ENCODE results near the gene BTRC.
"Not testable (repeated sequence)": the region's sequence is repeated elsewhere in the genome, so short reads cannot be mapped to it uniquely, and the experiment has no call there.

Gene BTRC

DNA sequence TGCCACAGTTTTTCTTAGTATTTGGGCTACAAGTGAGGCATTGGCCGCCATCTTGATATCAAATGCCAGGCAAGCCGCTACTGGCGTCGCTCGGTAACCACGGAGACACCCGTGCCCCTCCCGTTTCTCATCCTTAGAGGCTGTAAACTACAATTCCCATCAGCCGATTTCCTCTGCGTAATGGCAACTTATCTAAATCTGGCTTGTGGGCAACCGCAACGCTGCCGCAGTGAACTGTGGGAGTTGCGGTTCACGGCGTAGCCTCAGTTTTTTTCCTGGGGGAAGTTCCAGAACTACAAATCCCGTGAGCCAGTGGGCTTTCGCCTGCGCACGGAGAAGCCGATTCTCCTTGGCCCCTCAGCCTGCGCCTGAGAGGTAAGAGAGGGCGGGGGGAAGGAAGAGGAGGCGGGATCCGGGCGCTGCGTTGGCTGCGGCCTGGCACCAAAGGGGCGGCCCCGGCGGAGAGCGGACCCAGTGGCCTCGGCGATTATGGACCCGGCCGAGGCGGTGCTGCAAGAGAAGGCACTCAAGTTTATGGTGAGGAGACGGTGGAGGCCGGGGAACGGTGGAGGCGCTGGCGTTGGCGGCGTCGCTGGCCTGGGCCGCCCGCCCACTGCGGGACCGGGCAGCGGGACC, at the start of gene BTRC:
Gene BTRC (plus strand): TSS at position 474 of the 636 bp plus-strand sequence. CDS start 16 bp downstream, at position 490.
- peak; percentile 98 for DNase-seq

DNA sequence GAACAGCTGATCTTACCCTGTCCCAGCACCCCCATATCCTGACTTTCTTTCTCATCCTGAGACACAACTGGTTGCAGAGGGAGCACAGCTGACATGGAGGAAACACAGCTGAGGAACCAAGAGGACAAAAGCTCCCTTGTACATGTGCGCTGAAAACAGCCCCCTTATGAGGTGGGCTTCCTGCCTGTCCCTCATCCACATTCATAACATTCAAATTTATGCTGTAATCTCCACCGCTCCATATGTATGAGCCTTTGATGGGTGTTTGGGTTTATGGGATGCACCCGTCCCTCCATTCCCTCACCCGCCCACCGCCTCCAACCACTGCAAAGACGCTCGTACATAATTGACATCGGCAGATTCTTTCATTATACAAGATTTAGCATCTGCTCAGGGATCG, 49.6 kb upstream of the BTRC start:
- no peak for DNase-seq

DNA sequence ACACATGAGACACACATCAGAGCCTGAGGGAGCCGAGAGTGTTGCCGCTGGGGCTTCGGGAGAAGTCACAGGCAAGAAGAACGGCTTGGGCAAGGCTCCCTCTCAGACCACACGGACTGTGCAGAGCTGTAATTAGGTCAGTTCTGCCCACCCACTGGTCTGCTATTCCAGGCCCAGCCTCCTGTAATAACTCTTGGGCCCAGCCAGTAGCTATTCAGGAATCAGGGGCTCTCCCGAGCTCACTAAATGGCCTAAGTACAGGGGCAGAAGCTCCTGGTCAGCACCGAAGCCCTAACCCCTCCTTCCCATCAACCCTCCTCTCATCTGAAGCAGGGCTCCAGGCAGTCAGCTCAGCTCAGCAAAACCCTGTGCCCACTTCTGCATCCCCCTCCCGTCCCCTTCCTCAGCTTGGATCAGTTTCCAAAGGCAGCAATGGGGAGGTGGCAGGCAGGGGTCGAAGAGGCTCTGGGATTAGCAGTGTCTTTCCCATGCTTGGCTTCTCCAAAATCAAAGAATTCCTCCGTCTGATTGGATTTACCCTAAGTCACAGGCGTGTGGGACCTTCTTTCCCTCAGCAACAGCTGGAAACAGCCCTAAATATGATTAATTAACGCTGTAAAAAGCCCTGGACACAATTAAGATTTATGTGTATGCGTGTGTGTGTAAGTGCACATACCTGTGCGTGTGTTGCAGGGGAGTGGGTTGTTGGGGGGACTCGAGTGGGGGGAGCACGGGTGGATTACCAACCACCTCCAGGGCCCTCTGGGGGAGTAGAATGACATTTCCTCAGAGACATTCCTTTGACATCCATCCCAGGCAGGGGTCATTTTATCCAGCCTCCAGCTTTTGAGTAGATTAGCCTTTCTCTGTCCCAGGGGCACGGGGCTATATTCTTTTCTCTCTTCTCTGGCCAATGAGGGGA, 48.4 kb upstream of the BTRC start:
- no peak for DNase-seq

DNA sequence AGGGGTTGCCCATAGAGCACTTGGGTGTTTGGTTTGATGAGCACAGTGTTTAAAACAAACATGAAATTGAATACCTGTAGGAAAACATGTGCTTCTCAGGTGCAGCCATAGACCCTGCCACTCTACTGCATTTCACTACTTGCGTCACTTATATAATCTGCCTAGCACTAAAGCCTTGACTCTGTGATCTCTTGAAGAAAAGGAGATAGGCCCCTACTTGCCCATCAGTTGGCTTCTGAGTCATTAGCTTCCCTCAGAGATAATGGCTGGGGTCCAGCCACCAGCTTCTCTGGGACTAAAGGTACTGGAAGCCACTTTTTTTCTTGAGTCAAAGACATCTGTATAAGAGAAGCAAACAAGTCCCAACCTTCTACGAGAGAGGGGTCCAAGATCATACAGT, 45.9 kb upstream of the BTRC start:
- DNase-seq = no peak

DNA sequence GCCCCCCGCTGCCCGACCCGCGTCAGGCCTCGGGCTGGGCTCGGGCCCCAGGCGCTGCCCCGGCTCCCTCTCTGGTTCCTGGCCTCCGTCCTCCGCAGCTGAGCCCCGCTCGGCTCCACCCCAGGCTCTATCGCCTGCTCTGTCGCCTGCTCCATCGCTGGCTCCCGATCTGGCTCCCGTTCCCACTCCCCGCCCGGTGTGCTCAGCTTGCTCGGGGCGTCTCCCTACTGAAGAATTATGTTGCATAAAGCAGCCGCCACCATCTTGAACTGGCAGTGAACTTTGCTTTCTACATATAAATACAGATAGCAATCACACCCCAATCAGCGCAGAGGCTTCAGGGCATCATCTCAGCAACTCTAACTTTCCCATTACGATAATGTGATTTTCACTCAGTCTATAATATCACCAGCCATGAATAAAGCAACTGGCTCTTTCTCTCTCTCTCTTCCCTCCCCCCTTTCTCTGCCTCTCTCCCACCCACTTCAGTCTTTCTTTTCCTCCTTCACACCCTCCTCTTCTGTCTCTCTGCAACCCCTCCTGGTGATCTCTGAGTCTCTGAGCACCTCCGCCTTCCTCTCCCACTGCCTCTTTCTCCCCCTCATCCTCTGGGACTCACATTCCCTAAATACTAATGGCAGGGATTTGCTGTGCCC, 43.3 kb upstream of the BTRC start:
- no peak for DNase-seq

DNA sequence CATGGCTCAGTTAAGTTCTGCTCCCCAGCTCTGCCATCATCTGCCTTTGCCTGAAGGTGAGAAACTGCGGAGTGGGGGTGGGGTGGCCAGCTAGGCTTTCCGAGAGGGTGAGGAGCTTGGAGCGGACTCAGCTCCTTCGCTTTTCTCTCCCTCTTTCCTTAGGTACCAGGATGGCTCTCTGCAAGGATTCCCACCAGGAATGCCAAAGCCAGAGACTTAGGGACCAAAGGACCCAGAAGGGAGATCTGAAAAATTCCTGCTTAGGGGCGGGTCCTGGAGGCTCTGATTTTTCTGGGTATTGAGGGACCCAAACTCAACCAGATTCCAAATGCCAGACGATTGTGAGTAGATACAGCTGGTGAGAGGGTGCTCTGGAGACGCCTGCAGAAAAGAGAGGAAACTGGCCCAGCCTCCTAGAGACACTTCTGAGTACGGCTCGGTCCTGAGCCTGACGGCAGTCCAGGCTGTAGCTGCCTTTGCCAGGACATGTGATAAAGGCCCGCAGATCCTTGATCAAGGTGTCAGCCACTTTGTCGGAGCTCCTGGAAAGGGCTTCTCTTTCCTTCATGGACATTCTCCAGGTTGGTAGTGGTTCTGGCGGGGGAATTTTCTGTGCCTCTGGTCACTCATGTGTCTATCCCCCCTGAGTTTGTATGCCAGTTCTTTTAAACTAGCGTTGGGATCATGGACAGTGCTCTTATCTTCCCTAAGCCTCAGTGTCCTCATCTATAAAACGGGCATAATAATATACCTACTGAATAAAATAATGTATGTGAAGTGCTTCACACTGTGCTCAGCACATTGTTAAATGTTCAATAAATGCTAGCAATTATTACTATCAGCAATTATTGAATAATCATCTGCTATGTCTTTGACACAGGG, 42.5 kb upstream of the BTRC start:
- no peak for DNase-seq

DNA sequence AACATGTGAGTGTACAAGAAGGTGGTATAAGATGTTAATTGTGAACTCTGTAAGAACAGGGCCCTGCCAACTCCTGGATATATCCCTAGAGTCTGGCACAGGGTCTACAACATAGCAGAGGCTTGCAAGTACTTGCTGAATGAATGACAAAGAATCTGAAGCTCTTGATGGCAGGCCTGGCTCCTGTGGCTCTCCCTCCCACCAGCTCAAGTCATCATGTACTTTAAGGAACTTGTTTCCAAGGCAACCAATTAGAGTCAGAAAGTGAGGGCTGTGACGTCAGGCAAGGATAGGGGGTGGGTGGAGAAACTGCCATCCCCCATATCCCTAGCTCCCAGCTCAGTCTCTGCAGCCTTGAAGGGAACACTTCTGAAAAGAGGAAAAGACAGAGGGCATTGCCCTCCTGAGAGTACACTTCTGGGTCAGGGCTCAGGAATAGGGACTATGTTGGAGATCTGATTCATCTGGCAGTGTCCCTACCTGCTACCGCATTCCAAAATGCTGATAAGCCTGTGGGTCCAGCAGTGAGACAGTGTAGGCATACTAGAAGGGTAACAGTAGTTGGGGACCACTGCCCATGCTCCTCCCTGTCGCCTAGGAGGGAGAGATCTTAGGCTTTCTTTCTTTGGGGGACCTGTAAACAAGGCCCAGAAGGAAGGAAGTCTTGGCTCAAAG, 34.6 kb upstream of the BTRC start:
- DNase-seq = no peak

- DNase-seq = no peak
Measured at GRCh38 chr10:101321073-101321472, 32.9 kb upstream of the BTRC start.

DNA sequence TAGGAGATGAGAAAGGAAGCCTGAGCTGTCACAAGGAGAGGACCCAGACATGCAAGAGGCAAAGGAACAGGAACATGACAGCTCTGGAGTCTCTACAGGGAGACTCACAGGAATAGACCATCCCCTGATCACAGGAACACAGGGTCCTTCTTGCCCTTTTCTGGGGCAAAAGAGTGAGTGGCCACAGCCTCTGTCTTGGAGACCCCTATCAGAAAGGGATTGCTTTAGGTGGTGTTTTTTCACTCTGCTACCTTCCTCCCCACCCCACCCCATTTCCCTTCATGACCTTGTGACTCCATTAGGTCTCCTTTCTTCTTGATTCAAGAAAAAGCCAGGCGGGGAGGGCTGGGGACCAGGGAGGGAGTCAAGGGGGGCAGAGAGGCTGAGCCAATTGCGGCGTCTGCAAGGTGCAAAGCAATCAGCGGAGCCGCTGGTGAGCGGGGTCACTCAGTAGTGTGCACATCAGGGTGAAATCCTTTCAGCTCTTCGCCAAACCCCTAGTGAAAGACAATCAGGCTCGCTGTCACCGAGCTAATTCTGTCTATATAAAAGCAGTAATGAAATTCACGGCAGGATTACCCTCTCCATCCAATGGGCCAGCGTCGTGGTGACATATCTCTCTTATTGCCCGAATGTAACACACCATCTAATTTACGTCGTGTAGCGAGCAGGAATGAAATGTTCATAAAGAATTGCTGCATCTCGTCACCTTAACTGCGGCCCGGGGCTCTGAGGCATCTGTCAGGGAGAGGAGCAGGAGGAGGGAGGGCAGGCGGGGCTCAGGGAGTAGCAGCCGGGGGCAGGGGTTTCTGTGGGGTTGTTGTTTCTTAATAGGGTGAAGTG, 31.5 kb upstream of the BTRC start:
- no peak for DNase-seq

- no peak for DNase-seq
Measured at GRCh38 chr10:101323495-101323894, 30.5 kb upstream of the BTRC start.

GRCh38 chr10:101327454-101327853, 26.5 kb upstream of the BTRC start:
- DNase-seq = not testable (repeated sequence)

DNA sequence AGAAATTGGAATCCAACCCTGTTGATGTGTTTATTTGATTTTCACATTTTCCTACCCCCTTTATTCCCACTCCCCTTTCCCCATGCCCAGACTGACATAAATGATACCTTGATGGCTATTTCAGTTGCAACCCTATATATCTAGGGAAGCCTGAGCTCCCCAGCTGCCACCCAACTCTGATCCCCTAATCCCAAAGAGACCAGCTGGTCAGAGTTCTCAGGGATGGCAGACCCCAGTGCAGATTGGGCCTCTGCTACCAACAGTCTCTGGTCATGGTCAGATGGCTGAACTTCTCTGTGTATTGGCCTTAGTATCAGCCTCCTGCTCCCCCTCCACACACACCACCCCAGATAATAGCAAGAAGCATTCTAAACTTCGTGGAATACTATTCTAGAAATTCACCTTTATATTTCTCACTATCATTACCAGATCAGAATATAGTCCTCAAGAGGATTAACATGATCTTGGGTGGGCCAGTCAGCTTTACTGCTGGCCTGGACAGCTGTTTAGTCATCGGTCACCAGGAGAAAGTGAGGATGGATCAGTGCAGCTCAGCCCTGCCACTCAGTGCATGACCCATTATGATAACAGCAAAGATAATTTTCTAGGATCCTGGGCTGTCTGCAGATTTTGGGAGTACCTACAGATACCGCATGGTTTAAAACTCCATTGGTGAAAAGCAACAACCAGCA, 24.5 kb upstream of the BTRC start:
- no peak for DNase-seq

GRCh38 chr10:101330231-101330630, 23.7 kb upstream of the BTRC start:
- DNase-seq = no peak

GRCh38 chr10:101330631-101331225, 23.2 kb upstream of the BTRC start:
- DNase-seq = no peak

- DNase-seq = no peak
Measured at GRCh38 chr10:101331956-101332355, 22.0 kb upstream of the BTRC start.

- not testable (repeated sequence) for DNase-seq
Measured at GRCh38 chr10:101334259-101334658, 19.7 kb upstream of the BTRC start.

DNA sequence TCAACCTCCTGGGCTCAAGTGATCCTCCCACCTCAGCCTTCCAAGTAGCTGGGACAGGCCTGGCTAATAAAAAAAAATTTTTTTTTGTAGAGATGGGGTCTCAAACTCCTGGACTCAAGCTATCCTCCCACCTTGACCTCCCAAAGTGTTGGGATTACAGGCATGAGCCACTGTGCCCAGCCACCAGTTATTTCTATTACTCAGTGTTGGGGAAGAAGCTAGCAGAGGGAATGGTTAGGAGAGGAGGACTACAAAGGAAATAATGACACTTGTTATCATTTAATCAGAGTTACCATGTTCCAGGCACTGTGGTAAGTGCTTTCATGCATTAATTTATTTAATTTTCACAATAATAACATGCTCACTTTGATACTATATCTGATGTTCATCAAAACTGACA, 17.6 kb upstream of the BTRC start:
- DNase-seq = no peak

DNA sequence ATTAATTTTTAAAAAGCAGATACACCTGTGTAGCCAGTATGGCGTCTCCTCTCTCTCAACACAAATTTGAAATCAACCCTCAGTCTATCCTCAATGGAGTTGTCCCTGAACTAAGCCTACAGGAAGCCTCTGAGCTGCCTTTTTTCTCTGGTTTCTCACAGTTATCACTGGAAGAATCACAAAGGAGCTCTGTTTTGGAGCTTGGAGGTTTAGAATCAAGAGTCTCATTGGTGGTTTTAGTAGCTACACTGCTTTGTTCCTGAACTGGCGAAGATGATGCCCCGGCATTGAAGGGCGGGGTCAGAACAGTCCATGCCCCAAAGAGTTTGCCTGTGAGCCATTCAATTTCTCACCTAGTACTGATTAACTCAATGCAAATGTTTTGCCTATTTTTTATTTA, 16.1 kb upstream of the BTRC start:
- no peak for DNase-seq

DNA sequence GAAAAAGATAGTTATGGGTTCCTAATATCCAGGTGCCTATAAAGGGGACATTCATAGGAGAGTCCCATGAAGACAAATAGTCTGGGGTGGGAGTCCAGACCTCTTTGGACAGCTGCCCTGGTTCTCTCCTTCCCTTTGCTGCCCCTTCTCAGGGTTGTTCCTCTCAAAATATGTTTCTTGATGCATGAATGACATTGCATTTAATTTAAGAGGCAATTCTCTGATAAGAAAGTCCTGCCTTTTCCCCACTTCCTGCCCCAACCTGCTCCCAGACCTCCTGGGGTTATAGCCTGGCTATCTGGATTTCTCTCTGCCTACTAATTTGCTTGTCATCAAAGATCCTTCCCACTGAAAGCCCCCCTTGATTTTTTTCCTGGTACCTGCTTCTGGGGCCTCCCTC, 12.5 kb upstream of the BTRC start:
- no peak for DNase-seq

DNA sequence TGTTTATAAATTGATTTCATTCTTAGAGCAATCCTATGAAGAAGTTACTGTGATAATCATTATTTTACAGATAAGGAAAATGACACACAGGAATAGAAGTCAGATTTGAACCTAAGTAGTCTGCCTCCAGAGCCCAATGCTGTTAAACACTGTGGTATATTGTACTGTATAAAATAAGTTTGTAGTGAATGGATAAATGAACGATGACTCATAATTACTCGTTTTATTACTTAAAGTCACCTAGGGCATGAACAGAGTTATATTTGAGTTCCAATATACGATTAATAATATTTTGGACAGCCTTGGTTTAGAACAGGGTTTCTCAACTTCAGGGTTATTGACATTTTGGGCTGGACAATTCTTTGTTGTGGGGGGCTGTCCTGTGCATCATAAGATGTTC, 7.8 kb upstream of the BTRC start:
- DNase-seq = no peak

Measured in GDM1 (cell line).